SU-DHL-6 (cell line): ENCODE data around the gene MKS1.

Experiments
- EZH2phosphoT487 ChIP-seq: fragments of 200-600 bp; sonication (generic), shearing (Covaris generic); conservative IDR thresholded peaks from 2 replicates; pipeline ENCODE4 v1.6.1; 2018; ENCODE audit warnings: mild to moderate bottlenecking, antibody characterized with exemption, low read length, moderate library complexity, mixed read lengths
- TF ChIP-seq, protein P1 (sequence below): fragments of 200-600 bp; sonication (generic); IDR thresholded peaks from one replicate; pipeline ENCODE4 v1.5.1; 2017; ENCODE audit warnings: antibody characterized with exemption, mild to moderate bottlenecking, low read length, moderate library complexity; ENCODE audit not compliant: insufficient read depth, poor library complexity, severe bottlenecking

DNA sequence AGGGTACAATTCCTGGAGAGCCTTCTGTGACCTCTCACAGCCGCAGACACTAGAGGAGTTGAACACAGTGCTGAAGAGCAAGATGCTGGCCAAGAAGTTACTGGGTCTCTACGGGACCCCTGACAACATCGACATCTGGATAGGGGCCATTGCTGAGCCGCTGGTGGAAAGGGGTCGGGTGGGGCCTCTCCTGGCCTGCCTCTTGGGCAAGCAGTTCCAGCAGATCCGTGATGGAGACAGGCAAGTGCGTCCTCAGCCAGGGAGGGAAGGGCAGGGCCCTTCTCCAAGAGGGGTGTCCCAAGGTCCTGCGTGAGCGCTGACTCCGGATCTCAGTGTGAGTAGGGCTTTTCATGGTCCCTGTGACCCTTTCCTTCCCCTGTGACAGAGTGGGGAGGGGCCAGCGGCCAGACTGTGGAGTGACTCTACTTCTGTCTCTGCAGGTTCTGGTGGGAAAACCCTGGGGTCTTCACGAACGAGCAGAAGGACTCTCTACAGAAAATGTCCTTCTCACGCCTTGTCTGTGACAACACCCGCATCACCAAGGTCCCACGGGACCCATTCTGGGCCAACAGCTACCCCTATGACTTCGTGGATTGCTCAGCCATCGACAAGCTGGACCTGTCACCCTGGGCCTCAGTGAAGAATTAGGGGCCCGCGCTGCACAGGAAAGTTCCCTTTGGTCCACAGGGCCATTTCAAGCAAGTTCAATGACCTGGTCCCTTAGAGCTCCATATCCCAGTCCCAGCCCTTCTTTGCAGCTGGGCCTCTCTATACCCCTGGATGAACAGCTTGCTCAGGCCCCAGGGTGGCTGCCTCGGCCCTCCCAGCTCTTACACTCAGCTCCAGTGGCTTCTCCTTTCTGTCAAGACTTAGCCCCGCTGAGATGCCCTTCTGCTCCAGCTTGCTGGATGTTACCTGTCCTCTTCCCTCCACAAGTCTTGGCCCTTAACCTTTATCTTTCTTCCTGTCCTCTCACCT lies 48.6 kb upstream of the MKS1 start:
- TF ChIP-seq, protein P1, sequence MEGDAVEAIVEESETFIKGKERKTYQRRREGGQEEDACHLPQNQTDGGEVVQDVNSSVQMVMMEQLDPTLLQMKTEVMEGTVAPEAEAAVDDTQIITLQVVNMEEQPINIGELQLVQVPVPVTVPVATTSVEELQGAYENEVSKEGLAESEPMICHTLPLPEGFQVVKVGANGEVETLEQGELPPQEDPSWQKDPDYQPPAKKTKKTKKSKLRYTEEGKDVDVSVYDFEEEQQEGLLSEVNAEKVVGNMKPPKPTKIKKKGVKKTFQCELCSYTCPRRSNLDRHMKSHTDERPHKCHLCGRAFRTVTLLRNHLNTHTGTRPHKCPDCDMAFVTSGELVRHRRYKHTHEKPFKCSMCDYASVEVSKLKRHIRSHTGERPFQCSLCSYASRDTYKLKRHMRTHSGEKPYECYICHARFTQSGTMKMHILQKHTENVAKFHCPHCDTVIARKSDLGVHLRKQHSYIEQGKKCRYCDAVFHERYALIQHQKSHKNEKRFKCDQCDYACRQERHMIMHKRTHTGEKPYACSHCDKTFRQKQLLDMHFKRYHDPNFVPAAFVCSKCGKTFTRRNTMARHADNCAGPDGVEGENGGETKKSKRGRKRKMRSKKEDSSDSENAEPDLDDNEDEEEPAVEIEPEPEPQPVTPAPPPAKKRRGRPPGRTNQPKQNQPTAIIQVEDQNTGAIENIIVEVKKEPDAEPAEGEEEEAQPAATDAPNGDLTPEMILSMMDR = no peak
- TF ChIP-seq EZH2phosphoT487 = no peak
